ENCODE data around the gene TMBIM1. TPM values are rescaled to one million over a fixed set of nuclear protein-coding genes. Genes with fewer than 3 reads are reported as not detected.

TMBIM1 gene
- total RNA-seq, 1 experiment from 2014 or later: 91.0 TPM

- Histone ChIP-seq H4K20me1 (ENCODE audit: insufficient read depth) (no peaks in the 10 kb centered on the region), H3K79me2 (ENCODE audit: insufficient read depth, low read length) (peaks cover 32% of the 10 kb centered on the region), H3K9me3 (ENCODE audit: control insufficient read depth in 1 of 2, insufficient read depth in 1 of 2, low read depth in 1 of 2, low read length in 2 of 2) (no peaks in the 10 kb centered on the region), H3K27me3 (ENCODE audit: insufficient read depth, low read length) (no peaks in the 10 kb centered on the region), H3K36me3 (ENCODE audit: control insufficient read depth in 1 of 2, insufficient read depth in 2 of 2, low read length in 2 of 2) (no peaks in the 10 kb centered on the region), H2AFZ (ENCODE audit: low read depth, low read length, poor library complexity, severe bottlenecking) (peak overlapping the region; percentile 51), H3K27ac (ENCODE audit: low read depth, low read length) (no peak overlapping the region), H3K9me2 (ENCODE audit: insufficient read depth) (no peaks in the 10 kb centered on the region), H3K4me2 (ENCODE audit: low read length) (no peak overlapping the region), H3K9ac (ENCODE audit: low read length) (no peak overlapping the region), H3K4me3 (replicated peaks in 1 of 2; ENCODE audit: low read depth in 1 of 2, low read length in 2 of 2) (no peak overlapping the region), H3K4me1 (ENCODE audit: control insufficient read depth in 1 of 2, insufficient read depth in 2 of 2, low read length in 2 of 2) (peaks cover 49 to 85% of the 10 kb centered on the region in 2 experiments)
- TF ChIP-seq, protein P1, sequence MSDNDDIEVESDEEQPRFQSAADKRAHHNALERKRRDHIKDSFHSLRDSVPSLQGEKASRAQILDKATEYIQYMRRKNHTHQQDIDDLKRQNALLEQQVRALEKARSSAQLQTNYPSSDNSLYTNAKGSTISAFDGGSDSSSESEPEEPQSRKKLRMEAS (IDR thresholded peaks at IDR 0.05): no peak
- TF ChIP-seq POLR2A (IDR thresholded peaks at IDR 0.05; ENCODE audit: borderline replicate concordance, extremely low read depth, insufficient read depth, insufficient read length) (no peak), EZH2 (IDR thresholded peaks at IDR 0.05) (no peak), FOSL1 (IDR thresholded peaks at IDR 0.05; ENCODE audit: low read depth) (no peak), ZNF274 (IDR thresholded peaks at IDR 0.05; ENCODE audit: low read depth, low read length) (no peak), SRF (IDR thresholded peaks at IDR 0.05; ENCODE audit: low read depth) (no peak), RAD21 (IDR thresholded peaks at IDR 0.05; ENCODE audit: low read depth) (no peak), EZH2phosphoT487 (IDR thresholded peaks at IDR 0.05; ENCODE audit: borderline replicate concordance) (no peak), YY1 (IDR thresholded peaks at IDR 0.05; ENCODE audit: extremely low read depth, insufficient replicate concordance, low read depth, low read length) (no peak), ELF1 (IDR thresholded peaks at IDR 0.05; ENCODE audit: borderline replicate concordance, low read depth) (no peak), CTCF (IDR thresholded peaks at IDR 0.05 in 2 of 3, conservative IDR thresholded peaks at IDR 0.05 in 1 of 3; ENCODE audit: borderline replicate concordance in 1 of 3, insufficient read depth in 1 of 3, low read depth in 2 of 3, low read length in 2 of 3) (no peak), ZBTB33 (IDR thresholded peaks at IDR 0.05; ENCODE audit: extremely low read depth, insufficient replicate concordance, low read length) (no peak), EGR1 (IDR thresholded peaks at IDR 0.05; ENCODE audit: low read depth) (no peak), CBX3 (IDR thresholded peaks at IDR 0.05; ENCODE audit: low read depth) (no peak), SIN3A (IDR thresholded peaks at IDR 0.05; ENCODE audit: low read depth) (no peak)
- TF ChIP-seq, protein P2, sequence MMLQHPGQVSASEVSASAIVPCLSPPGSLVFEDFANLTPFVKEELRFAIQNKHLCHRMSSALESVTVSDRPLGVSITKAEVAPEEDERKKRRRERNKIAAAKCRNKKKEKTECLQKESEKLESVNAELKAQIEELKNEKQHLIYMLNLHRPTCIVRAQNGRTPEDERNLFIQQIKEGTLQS (IDR thresholded peaks at IDR 0.05): no peak
- TF ChIP-seq, protein P3, sequence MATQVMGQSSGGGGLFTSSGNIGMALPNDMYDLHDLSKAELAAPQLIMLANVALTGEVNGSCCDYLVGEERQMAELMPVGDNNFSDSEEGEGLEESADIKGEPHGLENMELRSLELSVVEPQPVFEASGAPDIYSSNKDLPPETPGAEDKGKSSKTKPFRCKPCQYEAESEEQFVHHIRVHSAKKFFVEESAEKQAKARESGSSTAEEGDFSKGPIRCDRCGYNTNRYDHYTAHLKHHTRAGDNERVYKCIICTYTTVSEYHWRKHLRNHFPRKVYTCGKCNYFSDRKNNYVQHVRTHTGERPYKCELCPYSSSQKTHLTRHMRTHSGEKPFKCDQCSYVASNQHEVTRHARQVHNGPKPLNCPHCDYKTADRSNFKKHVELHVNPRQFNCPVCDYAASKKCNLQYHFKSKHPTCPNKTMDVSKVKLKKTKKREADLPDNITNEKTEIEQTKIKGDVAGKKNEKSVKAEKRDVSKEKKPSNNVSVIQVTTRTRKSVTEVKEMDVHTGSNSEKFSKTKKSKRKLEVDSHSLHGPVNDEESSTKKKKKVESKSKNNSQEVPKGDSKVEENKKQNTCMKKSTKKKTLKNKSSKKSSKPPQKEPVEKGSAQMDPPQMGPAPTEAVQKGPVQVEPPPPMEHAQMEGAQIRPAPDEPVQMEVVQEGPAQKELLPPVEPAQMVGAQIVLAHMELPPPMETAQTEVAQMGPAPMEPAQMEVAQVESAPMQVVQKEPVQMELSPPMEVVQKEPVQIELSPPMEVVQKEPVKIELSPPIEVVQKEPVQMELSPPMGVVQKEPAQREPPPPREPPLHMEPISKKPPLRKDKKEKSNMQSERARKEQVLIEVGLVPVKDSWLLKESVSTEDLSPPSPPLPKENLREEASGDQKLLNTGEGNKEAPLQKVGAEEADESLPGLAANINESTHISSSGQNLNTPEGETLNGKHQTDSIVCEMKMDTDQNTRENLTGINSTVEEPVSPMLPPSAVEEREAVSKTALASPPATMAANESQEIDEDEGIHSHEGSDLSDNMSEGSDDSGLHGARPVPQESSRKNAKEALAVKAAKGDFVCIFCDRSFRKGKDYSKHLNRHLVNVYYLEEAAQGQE (IDR thresholded peaks at IDR 0.05; ENCODE audit: low read depth): no peak
- ATAC-seq (no peak), DNase-seq (ENCODE audit: low read depth, low spot score) (no peak)
- intact Hi-C loops (cut with micrococcal nuclease): loop anchor here (2.0 kb wide), 1 partner anchor 103 kb away; no protein-coding TSS in a partner anchor
- no TSS peak for BruUV-seq (replicated peaks)
- ChIA-PET CTCF (interaction anchor here (1.4 kb wide), 2 partner anchors 63 to 102 kb away, joined by 4 to 6 read pairs; partner anchors contain the start of gene CATIP), POLR2A (interaction anchor here (0.7 kb wide), 1 partner anchor 861 kb away, joined by 3 read pairs; no protein-coding TSS in a partner anchor), RAD21 (ENCODE audit: low non-redundant PET in 1 of 2, low total read pairs in 2 of 2, uncharacterized antibody in 2 of 2, unreplicated experiment in 2 of 2) (no interaction called here)
These were observed 1.6 kb upstream of the TMBIM1 start for GRCh38 chr2:218293715-218294429.
